Measurements from ENCODE around the gene CLCN7. TPM values are rescaled to one million over a fixed set of nuclear protein-coding genes. Genes with fewer than 3 reads are reported as not detected.

Gene CLCN7
- total and polyA plus RNA-seq, 2 of the 13 experiments (the other 11 are each of a cell fraction or from before 2014, with no cell fraction given): 24.6 to 25.1 TPM

- TF ChIP-seq ZNF235 (CRISPR knock-in tag; IDR thresholded peaks at IDR 0.05; ENCODE audit: borderline replicate concordance): no peak
- no peak for TF ChIP-seq MEIS1 (CRISPR knock-in tag; IDR thresholded peaks at IDR 0.05; ENCODE audit: borderline replicate concordance)
- no peak for TF ChIP-seq ELF4 (CRISPR knock-in tag; IDR thresholded peaks at IDR 0.05; ENCODE audit: borderline replicate concordance)
- TF ChIP-seq TAF15 (IDR thresholded peaks at IDR 0.05; ENCODE audit: low read depth, low read length, poor library complexity, severe bottlenecking): no peak
- no peak; the same call in 1 of the 2 replicates for TF ChIP-seq THAP9 (CRISPR knock-in tag; IDR thresholded peaks at IDR 0.05; ENCODE audit: borderline replicate concordance)
- TF ChIP-seq IRF2 (CRISPR knock-in tag; IDR thresholded peaks at IDR 0.05): no peak
- no peak for TF ChIP-seq ZNF549 (CRISPR knock-in tag; IDR thresholded peaks at IDR 0.05)
- peak; percentile 69; the same call in 1 of the 2 replicates for TF ChIP-seq KDM2A (CRISPR knock-in tag; IDR thresholded peaks at IDR 0.05; ENCODE audit: borderline replicate concordance, low read depth)
- no peak for TF ChIP-seq SMAD3 (CRISPR knock-in tag; IDR thresholded peaks at IDR 0.05)
- peak; percentile 25; the same call in 1 of the 2 replicates for TF ChIP-seq ZBED4 (CRISPR knock-in tag; IDR thresholded peaks at IDR 0.05; ENCODE audit: borderline replicate concordance)
- TF ChIP-seq KDM6A (CRISPR knock-in tag; IDR thresholded peaks at IDR 0.05; ENCODE audit: low read depth): no peak
- no peak for TF ChIP-seq TEF (CRISPR knock-in tag; IDR thresholded peaks at IDR 0.05)
- TF ChIP-seq SMAD9 (CRISPR knock-in tag; IDR thresholded peaks at IDR 0.05): no peak
- peak; percentile 44 for TF ChIP-seq MYC (CRISPR knock-in tag; IDR thresholded peaks at IDR 0.05; ENCODE audit: borderline replicate concordance)
- no peak for TF ChIP-seq REL (CRISPR knock-in tag; conservative IDR thresholded peaks at IDR 0.05)
- peak; percentile 2; the same call in 1 of the 2 replicates for TF ChIP-seq SP4 (CRISPR knock-in tag; IDR thresholded peaks at IDR 0.05)
- TF ChIP-seq LRRFIP1 (CRISPR knock-in tag; conservative IDR thresholded peaks at IDR 0.05): no peak
- no peak for TF ChIP-seq ZBTB21 (CRISPR knock-in tag; IDR thresholded peaks at IDR 0.05)
- TF ChIP-seq PHF20 (CRISPR knock-in tag; IDR thresholded peaks at IDR 0.05): no peak
- no peak for TF ChIP-seq ZSCAN20 (CRISPR knock-in tag; IDR thresholded peaks at IDR 0.05; ENCODE audit: borderline replicate concordance)
Measured at GRCh38 chr16:1435921-1436697, 38.7 kb downstream of the CLCN7 start (continued).
